Posterior cingulate gyrus (tissue), 11 donors: ENCODE data around the gene STK11IP.
"Not testable (repeated sequence)": the region's sequence is repeated elsewhere in the genome, so short reads cannot be mapped to it uniquely, and the experiment has no call there.

Experiments used
- DNase-seq, 10 donors: peaks; one replicate each; pipeline versions ENCODE4 v3.0.0 to v3.0.0-alpha.2; 2020 to 2021; ENCODE audit warnings: mixed read lengths in 3 of 10
- intact Hi-C: fragments of 100-400 bp; cut with DNase I; formaldehyde crosslinking; loops from one replicate; pipeline ENCODE4 v1.15.1; 2023

Gene STK11IP

GRCh38 chr2:219642465-219643083 lies 44.9 kb downstream of the STK11IP start:
- DNase-seq = peak; percentile 90 to 100 (median 97)
- intact Hi-C loops = loop anchor here (1.0 to 5.0 kb wide), 2 partner anchors 45 to 101 kb away; partner anchors contain the start of gene STK11IP

GRCh38 chr2:219643084-219643473 lies 45.4 kb downstream of the STK11IP start:
- intact Hi-C loops = loop anchor here (5.0 kb wide), 1 partner anchor 46 kb away; the partner anchor contains the start of gene STK11IP
- peak in 1 of 10 donors; percentile 67 for DNase-seq

- DNase-seq = peak in 1 of 10 donors; percentile 70
- intact Hi-C loops = loop anchor here (5.0 kb wide), 1 partner anchor 47 kb away; the partner anchor contains the start of gene STK11IP
These were observed 46.2 kb downstream of the STK11IP start for GRCh38 chr2:219643788-219644398.

GRCh38 chr2:219644801-219645480 lies 47.3 kb downstream of the STK11IP start:
- intact Hi-C loops = loop anchor here (5.0 kb wide), 1 partner anchor 48 kb away; the partner anchor contains the start of gene STK11IP
- peak in 1 of 10 donors; percentile 61 for DNase-seq

GRCh38 chr2:219645631-219646527 lies 48.2 kb downstream of the STK11IP start:
- intact Hi-C loops = no loop called here

GRCh38 chr2:219648176-219648575 lies 50.5 kb downstream of the STK11IP start:
- no peak for DNase-seq
- intact Hi-C loops = no loop called here

More at GRCh38 chr2:219645631-219646527, 48.2 kb downstream of the STK11IP start:
- peak in 2 of 10 donors; percentile 55 for DNase-seq

GRCh38 chr2:219648963-219649362 lies 51.3 kb downstream of the STK11IP start:
- intact Hi-C loops = no loop called here
- no peak for DNase-seq

GRCh38 chr2:219650426-219651248 lies 53.0 kb downstream of the STK11IP start:
- intact Hi-C loops = no loop called here
- DNase-seq = no peak

- intact Hi-C loops, DNase-seq: not testable (repeated sequence)
These were observed 54.0 kb downstream of the STK11IP start for GRCh38 chr2:219651656-219652055.

- no peak for DNase-seq
- intact Hi-C loops = no loop called here
These were observed 58.9 kb downstream of the STK11IP start for GRCh38 chr2:219656526-219656925.

- intact Hi-C loops = no loop called here
- DNase-seq = no peak
These were observed 60.7 kb downstream of the STK11IP start for GRCh38 chr2:219658196-219658846.

- intact Hi-C loops = no loop called here
These were observed 61.2 kb downstream of the STK11IP start for GRCh38 chr2:219658874-219659273.

GRCh38 chr2:219661197-219661954 lies 63.7 kb downstream of the STK11IP start:
- no peak for DNase-seq
- intact Hi-C loops = no loop called here

More at GRCh38 chr2:219658874-219659273, 61.2 kb downstream of the STK11IP start:
- no peak for DNase-seq

GRCh38 chr2:219661955-219662395 lies 64.3 kb downstream of the STK11IP start:
- DNase-seq = no peak
- intact Hi-C loops = no loop called here

- intact Hi-C loops = no loop called here
- DNase-seq = no peak
These were observed 64.9 kb downstream of the STK11IP start for GRCh38 chr2:219662566-219662965.

GRCh38 chr2:219663116-219663762 lies 65.6 kb downstream of the STK11IP start:
- DNase-seq = no peak
- intact Hi-C loops = no loop called here

GRCh38 chr2:219664041-219664440 lies 66.4 kb downstream of the STK11IP start:
- intact Hi-C loops = no loop called here
- no peak for DNase-seq

- intact Hi-C loops = no loop called here
These were observed 67.3 kb downstream of the STK11IP start for GRCh38 chr2:219664944-219665343.

More at GRCh38 chr2:219664944-219665343, 67.3 kb downstream of the STK11IP start:
- peak in 1 of 10 donors; percentile 38 for DNase-seq
